NT2/D1 (cell line): ENCODE results near the gene SLC66A2.

Experiments
- SUZ12 ChIP-seq: IDR thresholded peaks from 2 replicates; pipeline ENCODE4 v1.6.1; 2011; ENCODE audit not compliant: insufficient read length, insufficient read depth; ENCODE audit errors: extremely low read depth
- ZNF274 ChIP-seq: IDR thresholded peaks from 2 replicates; pipeline ENCODE4 v1.6.1; 2011; ENCODE audit warnings: mild to moderate bottlenecking, low read depth, low read length

DNA sequence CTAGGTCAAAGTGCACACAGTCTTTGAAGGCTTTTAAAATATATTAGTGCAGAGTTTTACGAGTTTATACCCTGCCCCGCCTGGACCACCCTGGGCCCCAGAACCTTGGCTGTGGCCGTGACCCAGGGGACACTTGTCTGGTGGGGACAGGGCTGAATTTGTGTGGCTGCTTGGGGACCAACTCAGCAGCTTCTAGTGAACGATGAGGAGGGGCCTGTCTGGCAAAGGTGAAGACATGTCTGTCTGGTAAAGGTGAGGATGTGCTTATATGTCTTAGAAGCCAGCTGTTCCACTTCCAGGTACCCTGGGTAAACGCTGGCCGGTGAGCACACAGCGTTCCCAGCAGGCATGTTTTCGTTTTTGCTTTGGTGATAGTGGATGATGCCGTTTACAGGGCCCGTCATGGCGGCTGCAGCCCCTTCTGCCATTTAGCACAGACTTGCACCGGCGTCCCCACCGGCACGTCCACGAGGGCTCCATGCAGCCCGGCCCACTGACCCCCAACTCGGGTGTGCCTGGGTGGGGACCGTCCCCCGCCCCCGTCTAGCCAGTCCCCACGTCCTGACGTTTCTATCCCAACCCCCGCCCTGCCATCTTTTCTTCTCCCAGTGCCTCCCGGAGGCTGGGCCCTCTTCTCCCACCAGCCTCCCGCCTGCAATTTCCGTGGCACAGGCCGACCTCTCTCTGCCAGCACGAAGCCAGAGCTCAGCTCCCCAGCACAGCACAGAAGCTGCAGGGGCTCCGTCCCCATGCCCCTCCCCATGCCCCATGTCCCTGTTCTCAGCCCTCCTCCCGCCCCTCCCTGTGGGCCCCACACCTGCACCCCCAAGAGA lies 67.8 kb downstream of the SLC66A2 start:
- TF ChIP-seq ZNF274 (no peak), SUZ12 (no peak)
